Neuron (in vitro differentiated cells): Measurements from ENCODE around the gene THSD4.

Experiments
- H2AFZ ChIP-seq: one replicate; pipeline ENCODE4 v1.6.1; 2013; ENCODE audit warnings: low read depth, mild to moderate bottlenecking, inconsistent platforms, low read length, moderate library complexity
- H3K27me3 ChIP-seq: one replicate; pipeline ENCODE4 v1.6.1; 2013; ENCODE audit warnings: low read length; ENCODE audit not compliant: insufficient read depth
- H3K36me3 ChIP-seq: one replicate; pipeline ENCODE4 v1.6.1; 2013; ENCODE audit warnings: low read length; ENCODE audit not compliant: insufficient read depth
- H3K4me1 ChIP-seq: one replicate; pipeline ENCODE4 v1.6.1; 2013; ENCODE audit warnings: low read length; ENCODE audit not compliant: insufficient read depth
- H3K4me3 ChIP-seq: 2 replicates; pipeline ENCODE4 v1.5.1; 2013; ENCODE audit warnings: mild to moderate bottlenecking, low read length, moderate library complexity
- H3K9me3 ChIP-seq: one replicate; pipeline ENCODE4 v1.6.1; 2013; ENCODE audit warnings: low read length

THSD4 gene

GRCh38 chr15:71698030-71698429 lies 582.8 kb downstream of the THSD4 start:
- Histone ChIP-seq H3K27me3 (no peaks in the 10 kb centered on the region), H3K4me1 (no peaks in the 10 kb centered on the region), H2AFZ (no peak overlapping the region), H3K36me3 (no peaks in the 10 kb centered on the region), H3K9me3 (no peaks in the 10 kb centered on the region), H3K4me3 (no peak overlapping the region)

GRCh38 chr15:71698742-71699141 lies 583.5 kb downstream of the THSD4 start:
- Histone ChIP-seq H2AFZ (no peak overlapping the region), H3K27me3 (no peaks in the 10 kb centered on the region), H3K36me3 (no peaks in the 10 kb centered on the region), H3K4me3 (no peak overlapping the region), H3K9me3 (no peaks in the 10 kb centered on the region), H3K4me1 (no peaks in the 10 kb centered on the region)

GRCh38 chr15:71699977-71700376 lies 584.7 kb downstream of the THSD4 start:
- no peak overlapping the region for H3K4me3 ChIP-seq
- no peaks in the 10 kb centered on the region for H3K9me3 ChIP-seq
- no peak overlapping the region for H2AFZ ChIP-seq
- no peaks in the 10 kb centered on the region for H3K36me3 ChIP-seq
- no peaks in the 10 kb centered on the region for H3K4me1 ChIP-seq
- no peaks in the 10 kb centered on the region for H3K27me3 ChIP-seq

- H3K4me1 ChIP-seq: no peaks in the 10 kb centered on the region
- no peak overlapping the region for H3K4me3 ChIP-seq
- no peaks in the 10 kb centered on the region for H3K9me3 ChIP-seq
- no peak overlapping the region for H2AFZ ChIP-seq
- H3K27me3 ChIP-seq: no peaks in the 10 kb centered on the region
- H3K36me3 ChIP-seq: no peaks in the 10 kb centered on the region
Observed at GRCh38 chr15:71701808-71702207, 586.5 kb downstream of the THSD4 start.

- no peaks in the 10 kb centered on the region for H3K4me1 ChIP-seq
- no peak overlapping the region for H3K4me3 ChIP-seq
- no peak overlapping the region for H2AFZ ChIP-seq
- H3K36me3 ChIP-seq: no peaks in the 10 kb centered on the region
- H3K9me3 ChIP-seq: no peaks in the 10 kb centered on the region
- no peaks in the 10 kb centered on the region for H3K27me3 ChIP-seq
Observed at GRCh38 chr15:71702496-71702895, 587.2 kb downstream of the THSD4 start.

- H2AFZ ChIP-seq: no peak overlapping the region
- no peaks in the 10 kb centered on the region for H3K36me3 ChIP-seq
Observed at GRCh38 chr15:71705151-71705550, 589.9 kb downstream of the THSD4 start.

GRCh38 chr15:71706461-71707229 lies 591.4 kb downstream of the THSD4 start:
- Histone ChIP-seq H3K4me1 (no peaks in the 10 kb centered on the region), H3K9me3 (no peaks in the 10 kb centered on the region), H2AFZ (no peak overlapping the region), H3K4me3 (no peak overlapping the region), H3K36me3 (no peaks in the 10 kb centered on the region), H3K27me3 (peaks cover 5% of the 10 kb centered on the region)

More at GRCh38 chr15:71705151-71705550, 589.9 kb downstream of the THSD4 start:
- Histone ChIP-seq H3K9me3 (no peaks in the 10 kb centered on the region), H3K27me3 (peaks cover 5% of the 10 kb centered on the region), H3K4me3 (no peak overlapping the region), H3K4me1 (no peaks in the 10 kb centered on the region)

GRCh38 chr15:71707230-71708050 lies 592.2 kb downstream of the THSD4 start:
- peaks cover 5% of the 10 kb centered on the region for H3K27me3 ChIP-seq
- no peak overlapping the region for H2AFZ ChIP-seq
- H3K36me3 ChIP-seq: no peaks in the 10 kb centered on the region
- H3K4me1 ChIP-seq: no peaks in the 10 kb centered on the region
- H3K4me3 ChIP-seq: no peak overlapping the region
- no peaks in the 10 kb centered on the region for H3K9me3 ChIP-seq

- Histone ChIP-seq H3K27me3 (peaks cover 5% of the 10 kb centered on the region), H2AFZ (no peak overlapping the region), H3K4me3 (no peak overlapping the region), H3K4me1 (peaks cover under 1% of the 10 kb centered on the region), H3K9me3 (no peaks in the 10 kb centered on the region), H3K36me3 (no peaks in the 10 kb centered on the region)
Observed at GRCh38 chr15:71708051-71708429, 592.8 kb downstream of the THSD4 start.

- Histone ChIP-seq H3K27me3 (peaks cover 5% of the 10 kb centered on the region), H3K4me3 (no peak overlapping the region), H3K36me3 (no peaks in the 10 kb centered on the region), H3K9me3 (no peaks in the 10 kb centered on the region), H2AFZ (no peak overlapping the region), H3K4me1 (peaks cover 7% of the 10 kb centered on the region)
Observed at GRCh38 chr15:71708741-71709140, 593.5 kb downstream of the THSD4 start.

- H3K4me1 ChIP-seq: peaks cover 7% of the 10 kb centered on the region
- H3K36me3 ChIP-seq: no peaks in the 10 kb centered on the region
- no peak overlapping the region for H3K4me3 ChIP-seq
- H3K27me3 ChIP-seq: peaks cover 5% of the 10 kb centered on the region
- H3K9me3 ChIP-seq: no peaks in the 10 kb centered on the region
- no peak overlapping the region for H2AFZ ChIP-seq
Observed at GRCh38 chr15:71709808-71710418, 594.6 kb downstream of the THSD4 start.

- H3K4me3 ChIP-seq: no peak overlapping the region
- no peaks in the 10 kb centered on the region for H3K9me3 ChIP-seq
- H3K36me3 ChIP-seq: no peaks in the 10 kb centered on the region
- no peak overlapping the region for H2AFZ ChIP-seq
- H3K4me1 ChIP-seq: peaks cover 7% of the 10 kb centered on the region
- H3K27me3 ChIP-seq: peaks cover 7% of the 10 kb centered on the region
Observed at GRCh38 chr15:71712182-71712581, 596.9 kb downstream of the THSD4 start.

- peaks cover 2% of the 10 kb centered on the region for H3K27me3 ChIP-seq
- H2AFZ ChIP-seq: no peak overlapping the region
- H3K4me1 ChIP-seq: peaks cover 7% of the 10 kb centered on the region
- no peak overlapping the region for H3K4me3 ChIP-seq
- no peaks in the 10 kb centered on the region for H3K36me3 ChIP-seq
- H3K9me3 ChIP-seq: no peaks in the 10 kb centered on the region
Observed at GRCh38 chr15:71713191-71713809, 598.0 kb downstream of the THSD4 start.
